MM.1S (cell line): ENCODE results near the gene SP9.

Source experiments
- CTCF ChIP-seq: fragments of 300-600 bp; sonication (generic); IDR thresholded peaks from 2 replicates; pipeline ENCODE4 v1.5.1; 2016; ENCODE audit warnings: antibody characterized with exemption, low read length, mixed read lengths
- EZH2 ChIP-seq: fragments of 300-600 bp; sonication (generic); optimal IDR thresholded peaks from 2 replicates; pipeline ENCODE3; 2017; ENCODE audit warnings: low read depth, mild to moderate bottlenecking, antibody characterized with exemption, low read length, mixed read lengths

GRCh38 chr2:174332217-174332963 is 2.4 kb upstream of the SP9 start:
- TF ChIP-seq CTCF, result no peak
- TF ChIP-seq EZH2, result no peak
